ENCODE data around the gene BCKDHA.

Gene BCKDHA

DNA sequence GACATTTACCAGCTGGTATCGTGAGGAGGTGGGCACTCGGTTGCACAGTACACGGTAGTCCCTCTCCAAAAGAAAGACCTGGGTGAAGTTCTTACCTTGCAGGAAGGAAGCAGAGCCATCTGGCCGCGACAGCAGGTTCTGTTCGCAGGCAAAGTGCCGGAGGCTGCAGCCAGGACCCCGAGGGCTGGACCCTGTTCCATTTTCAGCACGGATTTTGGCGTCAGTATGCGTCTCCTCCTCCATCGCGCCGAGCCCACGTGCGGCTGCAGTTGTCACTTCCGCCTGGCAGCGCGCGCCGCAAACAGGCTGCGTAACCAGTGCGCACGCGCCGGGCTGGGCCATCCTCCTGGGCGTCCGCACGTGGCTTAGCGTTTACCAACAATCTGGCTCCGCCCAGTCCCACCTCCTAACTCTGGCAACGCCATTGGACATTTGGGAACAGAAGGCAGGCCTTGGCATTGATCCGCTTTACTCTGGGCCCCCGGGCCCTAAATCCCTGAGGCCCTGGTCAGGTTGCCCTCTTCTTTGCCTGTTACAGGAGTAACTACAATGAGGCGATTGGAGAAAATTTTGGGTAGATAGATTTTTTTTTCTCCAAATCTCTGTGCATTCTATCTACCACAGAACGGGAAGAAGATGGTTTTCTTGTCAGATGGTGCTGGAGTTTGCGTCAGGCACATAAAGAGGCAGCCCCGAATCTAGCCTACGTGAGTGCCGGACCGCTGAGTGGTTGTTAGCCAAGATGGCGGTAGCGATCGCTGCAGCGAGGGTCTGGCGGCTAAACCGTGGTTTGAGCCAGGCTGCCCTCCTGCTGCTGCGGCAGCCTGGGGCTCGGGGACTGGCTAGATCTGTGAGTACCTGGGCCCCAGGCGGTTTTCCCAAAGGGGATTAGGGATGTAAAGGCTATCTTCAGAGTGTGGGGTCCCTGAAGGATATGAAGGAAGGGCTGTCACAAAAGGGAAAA is at the start of gene BCKDHA, which contains the start of gene EXOSC5:
Gene BCKDHA (plus strand): TSS at position 733 of the 964 bp plus-strand sequence. CDS start 10 bp downstream, at position 743.
Gene EXOSC5 (minus strand): TSS at position 274 of the 964 bp plus-strand sequence. CDS start 31 bp downstream, at position 243.
- peak within 1 kb of the TSS; percentile 93 to 98 (median 96) for H3K27ac ChIP-seq
- peaks cover 43 to 73% (median 54%) of the 10 kb centered on the region in 10 experiments for H3K4me1 ChIP-seq
- H3K27me3 ChIP-seq, result no peaks in the 10 kb centered on the region
- peaks cover 7 to 39% (median 21%) of the 10 kb centered on the region in 11 experiments; a peak in 18 of 22 replicates for H3K36me3 ChIP-seq
- peak within 1 kb of the TSS; percentile 74 to 95 (median 91) for H3K4me3 ChIP-seq
- H3K4me2 ChIP-seq, result peak within 1 kb of the TSS; percentile 80 to 98 (median 95)
- peak within 1 kb of the TSS; percentile 86 to 97 (median 96) for H3K9ac ChIP-seq
- peaks cover 0 to 33% (median 9%) of the 10 kb centered on the region in 11 experiments; a peak in 10 of 22 replicates for H4K20me1 ChIP-seq
- no peaks in the 10 kb centered on the region for H3K9me3 ChIP-seq (replicated peaks in 1 of 11)
- TF ChIP-seq Cebpa-rat (IDR thresholded peaks at IDR 0.05), result no peak

- H3K9ac ChIP-seq, result peak overlapping the region; percentile 83 to 94 (median 89); a peak in 21 of 22 replicates
- peaks cover 57 to 71% (median 67%) of the 10 kb centered on the region in 10 experiments for H3K4me1 ChIP-seq
- peaks cover 20 to 43% (median 39%) of the 10 kb centered on the region in 11 experiments for H3K36me3 ChIP-seq
- TF ChIP-seq Cebpa-rat (IDR thresholded peaks at IDR 0.05), result no peak
- no peaks in the 10 kb centered on the region for H3K27me3 ChIP-seq
- peak overlapping the region in 10 of 11 experiments; percentile 83 to 91 (median 86); a peak in 20 of 22 replicates for H3K27ac ChIP-seq
- peak overlapping the region; percentile 87 to 99 (median 94) for H3K4me3 ChIP-seq
- peaks cover 47 to 85% (median 69%) of the 10 kb centered on the region in 11 experiments for H4K20me1 ChIP-seq
- no peaks in the 10 kb centered on the region for H3K9me3 ChIP-seq (replicated peaks in 1 of 11)
- peak overlapping the region; percentile 73 to 97 (median 91) for H3K4me2 ChIP-seq
Observed at GRCh38 chr19:41350735-41351338, 46.8 kb upstream of the BCKDHA start.

DNA sequence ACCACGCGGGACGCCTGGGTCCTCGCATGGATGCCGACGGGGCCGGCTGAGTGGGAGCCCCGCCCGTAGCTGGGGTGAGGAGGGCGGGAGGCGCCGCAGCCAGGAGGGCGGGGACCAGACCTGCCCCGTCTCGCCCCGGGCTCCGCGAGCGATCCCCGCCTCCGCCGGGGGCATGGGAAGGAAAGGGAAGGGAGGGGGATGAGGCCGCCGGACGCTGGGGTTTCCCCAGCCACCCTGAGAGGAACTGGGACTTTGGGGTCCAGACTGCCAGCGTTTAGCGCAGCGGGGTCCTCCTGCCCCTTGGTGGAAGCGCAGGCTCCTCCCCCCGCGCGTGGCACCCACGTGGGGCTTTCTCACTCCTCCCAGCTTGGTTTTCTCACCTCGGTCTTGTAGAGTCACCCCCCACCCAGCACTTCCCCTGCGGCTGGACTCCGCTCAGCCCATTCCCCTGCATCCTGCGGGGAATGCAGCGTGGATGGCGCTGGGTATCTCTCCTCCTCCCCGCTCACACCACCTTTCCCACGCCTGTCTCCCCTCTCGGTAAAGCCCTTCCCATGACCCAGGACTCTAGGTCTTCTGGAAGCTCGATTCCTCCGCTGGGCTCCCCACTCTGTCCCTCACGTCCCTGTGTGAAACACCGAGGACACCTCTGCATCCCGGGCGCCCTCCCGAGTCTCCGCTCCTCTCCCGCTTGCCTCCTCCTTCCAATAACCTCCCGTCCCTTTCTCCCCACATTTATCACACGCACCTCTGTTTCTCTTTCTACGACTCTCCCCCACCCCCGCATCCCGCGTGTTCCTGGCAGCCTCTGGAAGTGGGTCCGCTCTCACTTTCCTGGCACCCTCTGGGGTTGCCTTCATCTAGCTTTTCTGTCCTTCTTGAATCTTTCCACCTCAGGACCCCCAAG is 46.0 kb upstream of the BCKDHA start:
- H3K36me3 ChIP-seq, result peaks cover 13 to 36% (median 32%) of the 10 kb centered on the region in 11 experiments; a peak in 21 of 22 replicates
- no peaks in the 10 kb centered on the region for H3K9me3 ChIP-seq (replicated peaks in 1 of 11)
- peak overlapping the region; percentile 73 to 97 (median 91) for H3K4me2 ChIP-seq
- H3K4me1 ChIP-seq, result peaks cover 54 to 70% (median 67%) of the 10 kb centered on the region in 10 experiments
- TF ChIP-seq Cebpa-rat (IDR thresholded peaks at IDR 0.05), result no peak
- no peaks in the 10 kb centered on the region for H3K27me3 ChIP-seq
- peaks cover 47 to 78% (median 65%) of the 10 kb centered on the region in 11 experiments for H4K20me1 ChIP-seq
- peak overlapping the region; percentile 76 to 91 (median 86); a peak in 21 of 22 replicates for H3K27ac ChIP-seq
- H3K4me3 ChIP-seq, result peak overlapping the region; percentile 87 to 99 (median 94)
- peak overlapping the region; percentile 83 to 94 (median 89) for H3K9ac ChIP-seq

GRCh38 chr19:41352279-41352608 is 45.4 kb upstream of the BCKDHA start:
- Histone ChIP-seq H3K9me3 (replicated peaks in 1 of 11) (no peaks in the 10 kb centered on the region), H3K27me3 (no peaks in the 10 kb centered on the region), H3K4me2 (peak overlapping the region; percentile 73 to 97 (median 91)), H3K4me3 (peak overlapping the region; percentile 87 to 99 (median 94)), H3K36me3 (peaks cover 10 to 29% (median 25%) of the 10 kb centered on the region in 11 experiments; a peak in 21 of 22 replicates), H3K9ac (peak overlapping the region; percentile 83 to 94 (median 89)), H4K20me1 (peaks cover 47 to 74% (median 60%) of the 10 kb centered on the region in 11 experiments), H3K27ac (peak overlapping the region; percentile 76 to 91 (median 86); a peak in 21 of 22 replicates), H3K4me1 (peaks cover 54 to 70% (median 67%) of the 10 kb centered on the region in 10 experiments)
- no peak for TF ChIP-seq Cebpa-rat (IDR thresholded peaks at IDR 0.05)

- peaks cover 46 to 74% (median 58%) of the 10 kb centered on the region in 11 experiments for H4K20me1 ChIP-seq
- H3K36me3 ChIP-seq, result peaks cover 5 to 23% (median 19%) of the 10 kb centered on the region in 11 experiments; a peak in 21 of 22 replicates
- no peaks in the 10 kb centered on the region for H3K27me3 ChIP-seq
- peak overlapping the region; percentile 73 to 97 (median 91) for H3K4me2 ChIP-seq
- H3K9me3 ChIP-seq (replicated peaks in 1 of 11), result no peaks in the 10 kb centered on the region
- peak overlapping the region; percentile 87 to 99 (median 94) for H3K4me3 ChIP-seq
- H3K9ac ChIP-seq, result peak overlapping the region; percentile 83 to 94 (median 89)
- TF ChIP-seq Cebpa-rat (IDR thresholded peaks at IDR 0.05), result no peak
- peak overlapping the region; percentile 76 to 91 (median 86) for H3K27ac ChIP-seq
- peaks cover 50 to 70% (median 66%) of the 10 kb centered on the region in 10 experiments for H3K4me1 ChIP-seq
Observed at GRCh38 chr19:41352609-41353465, 44.8 kb upstream of the BCKDHA start.

GRCh38 chr19:41353466-41354342 is 43.9 kb upstream of the BCKDHA start, which contains the start of gene TGFB1:
TGFB1 (minus strand) TSS chr19:41353922; CDS start chr19:41353044, 878 bp downstream.
- H3K4me1 ChIP-seq, result peaks cover 48 to 70% (median 66%) of the 10 kb centered on the region in 10 experiments
- H3K27ac ChIP-seq, result peak within 1 kb of the TSS; percentile 76 to 91 (median 86)
- H3K9me3 ChIP-seq (replicated peaks in 1 of 11), result no peaks in the 10 kb centered on the region
- peak within 1 kb of the TSS; percentile 83 to 94 (median 89) for H3K9ac ChIP-seq
- peaks cover 0 to 16% (median 12%) of the 10 kb centered on the region in 11 experiments; a peak in 12 of 22 replicates for H3K36me3 ChIP-seq
- TF ChIP-seq Cebpa-rat (IDR thresholded peaks at IDR 0.05), result no peak
- H4K20me1 ChIP-seq, result peaks cover 37 to 69% (median 55%) of the 10 kb centered on the region in 11 experiments
- peak within 1 kb of the TSS; percentile 87 to 99 (median 94) for H3K4me3 ChIP-seq
- no peaks in the 10 kb centered on the region for H3K27me3 ChIP-seq
- H3K4me2 ChIP-seq, result peak within 1 kb of the TSS; percentile 84 to 97 (median 93)
